Activated naive CD4-positive, alpha-beta T cell treated with anti-CD3 and anti-CD28 coated beads, Interleukin-2, amount 50 U/mL, for 16 hours (primary cell): ENCODE measurements around the gene PPP1R13B.

Experiments used
- DNase-seq: peaks from one replicate; pipeline ENCODE4 v3.0.0-alpha.2; 2020

Gene PPP1R13B

DNA sequence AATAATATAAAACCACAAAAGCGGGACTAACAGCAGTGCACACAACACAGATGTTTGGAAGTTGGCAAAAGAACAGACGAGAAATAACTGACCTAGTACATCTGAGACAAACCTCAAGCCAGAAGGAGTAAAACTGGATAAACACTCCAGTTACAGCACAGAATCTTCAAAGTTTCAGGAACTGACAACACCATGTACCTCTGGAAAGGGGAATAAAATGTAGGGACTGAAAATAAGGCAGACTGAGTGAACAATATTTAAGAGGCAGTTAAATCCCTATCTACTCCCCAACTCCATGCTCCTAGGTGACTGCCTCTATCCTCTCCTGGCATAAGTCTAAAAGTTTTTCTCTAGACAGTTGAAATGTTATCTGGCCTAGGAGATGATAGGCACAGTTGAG is 73.9 kb downstream of the PPP1R13B start:
- DNase-seq = no peak

GRCh38 chr14:103772078-103772712 is 75.2 kb downstream of the PPP1R13B start:
- no peak for DNase-seq

DNA sequence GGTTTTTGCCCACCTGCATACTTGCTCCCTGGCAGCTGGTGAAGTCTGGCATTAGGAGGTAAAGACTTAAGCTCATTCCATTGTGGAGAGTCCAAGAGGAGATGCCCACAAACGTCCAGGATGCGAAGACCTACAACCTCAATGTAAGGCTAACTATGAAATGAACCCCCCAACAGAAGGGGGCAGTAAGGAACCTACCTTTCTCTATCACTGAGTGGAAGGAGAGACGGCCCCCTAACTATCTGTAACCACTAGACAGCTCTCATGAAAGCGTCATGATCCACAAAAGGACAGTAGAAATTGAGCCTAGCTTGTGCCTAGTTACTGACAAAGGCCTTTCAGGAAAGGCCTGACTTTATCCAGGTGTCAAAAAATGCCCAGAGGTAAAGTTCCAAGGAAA is 76.5 kb downstream of the PPP1R13B start:
- DNase-seq = no peak

GRCh38 chr14:103770500-103770899 is 76.9 kb downstream of the PPP1R13B start:
- no peak for DNase-seq

- no peak for DNase-seq
Measured at GRCh38 chr14:103767336-103767894, 80.0 kb downstream of the PPP1R13B start.

- no peak for DNase-seq
Measured at GRCh38 chr14:103765526-103765925, 81.8 kb downstream of the PPP1R13B start.

GRCh38 chr14:103763730-103764488 is 83.5 kb downstream of the PPP1R13B start:
- no peak for DNase-seq

- DNase-seq = no peak
Measured at GRCh38 chr14:103762541-103762940, 84.8 kb downstream of the PPP1R13B start.

DNA sequence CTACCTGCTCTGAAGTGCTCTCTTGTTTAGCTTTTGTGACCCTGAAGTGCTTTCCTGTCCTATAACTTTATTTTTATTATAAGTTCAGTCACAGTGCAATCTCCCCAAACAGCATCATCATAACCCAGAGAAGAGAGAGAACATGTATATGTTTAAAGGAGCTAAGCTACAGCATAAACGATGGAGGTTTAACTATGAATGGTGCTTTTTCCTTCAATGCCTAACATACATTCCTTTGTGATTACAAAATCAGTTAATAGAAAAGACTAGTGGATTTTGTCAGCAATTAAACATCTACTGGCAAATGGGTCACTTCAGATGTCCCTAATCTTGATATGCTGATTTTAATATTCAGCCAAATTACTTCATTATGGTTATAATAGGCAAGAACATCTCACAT is 85.3 kb downstream of the PPP1R13B start:
- DNase-seq = no peak

- DNase-seq = no peak
Measured at GRCh38 chr14:103758059-103758776, 89.2 kb downstream of the PPP1R13B start.

GRCh38 chr14:103755060-103755459 is 92.3 kb downstream of the PPP1R13B start:
- no peak for DNase-seq

DNA sequence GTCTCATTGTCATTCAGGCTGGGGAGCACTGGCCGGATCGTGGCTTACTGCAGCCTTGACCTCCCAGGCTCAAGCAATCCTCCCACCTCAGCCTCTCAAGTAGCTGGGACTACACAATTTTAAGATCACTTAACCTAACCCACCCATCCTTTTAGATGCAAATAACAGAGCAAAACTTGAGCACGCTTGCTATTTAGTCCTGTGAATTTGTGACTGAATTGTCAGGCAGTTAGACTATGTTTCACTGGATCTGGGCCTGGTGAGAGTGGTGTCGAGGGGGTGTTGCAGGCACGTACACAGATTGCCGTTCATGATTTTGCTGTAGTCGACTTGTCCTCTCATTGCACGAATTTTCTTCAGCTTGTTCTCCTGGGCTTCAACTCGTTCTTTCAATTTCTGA is 93.6 kb downstream of the PPP1R13B start:
- no peak for DNase-seq

- DNase-seq = no peak
Measured at GRCh38 chr14:103749860-103750259, 97.5 kb downstream of the PPP1R13B start.

DNA sequence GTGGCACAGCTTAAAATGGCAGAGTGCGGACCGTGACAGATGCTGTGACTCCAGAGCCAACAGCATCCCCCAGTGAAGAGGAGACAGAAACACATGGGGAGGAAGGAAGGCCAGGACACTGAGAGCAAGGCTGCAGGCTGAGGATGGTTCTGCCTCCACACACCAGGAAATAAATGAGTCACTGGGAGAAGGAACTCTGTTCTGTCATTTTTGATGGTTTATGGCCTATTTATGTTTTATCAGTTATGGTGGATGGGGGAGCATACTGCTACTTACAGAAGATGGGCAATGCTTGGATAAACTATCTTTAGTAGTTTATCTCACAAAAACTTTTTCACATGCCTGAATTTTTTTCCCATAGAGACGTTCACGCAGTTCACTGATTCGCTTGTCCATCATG is 97.9 kb downstream of the PPP1R13B start:
- no peak for DNase-seq

GRCh38 chr14:103748534-103748857 is 98.9 kb downstream of the PPP1R13B start:
- DNase-seq = peak; percentile 52

DNA sequence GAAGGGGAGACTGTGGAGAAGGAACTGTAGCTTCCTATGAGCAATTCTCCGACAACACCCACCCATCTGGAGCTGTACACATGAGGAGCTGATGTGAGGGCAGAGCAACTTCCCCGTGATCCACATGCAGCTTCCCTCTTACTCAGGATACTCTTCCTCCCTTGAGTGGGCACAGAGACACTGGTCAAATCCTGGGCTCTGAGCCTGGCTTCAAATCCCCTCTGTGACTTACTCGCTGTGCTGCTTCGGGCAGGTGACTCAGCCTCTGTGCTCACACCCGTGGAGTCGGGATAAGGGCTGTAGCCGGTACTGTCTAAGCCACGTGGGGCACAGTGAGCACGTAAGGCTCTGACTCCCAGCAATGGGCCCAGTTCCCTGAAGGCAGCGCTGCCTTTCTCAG is 100.7 kb downstream of the PPP1R13B start:
- DNase-seq = no peak

DNA sequence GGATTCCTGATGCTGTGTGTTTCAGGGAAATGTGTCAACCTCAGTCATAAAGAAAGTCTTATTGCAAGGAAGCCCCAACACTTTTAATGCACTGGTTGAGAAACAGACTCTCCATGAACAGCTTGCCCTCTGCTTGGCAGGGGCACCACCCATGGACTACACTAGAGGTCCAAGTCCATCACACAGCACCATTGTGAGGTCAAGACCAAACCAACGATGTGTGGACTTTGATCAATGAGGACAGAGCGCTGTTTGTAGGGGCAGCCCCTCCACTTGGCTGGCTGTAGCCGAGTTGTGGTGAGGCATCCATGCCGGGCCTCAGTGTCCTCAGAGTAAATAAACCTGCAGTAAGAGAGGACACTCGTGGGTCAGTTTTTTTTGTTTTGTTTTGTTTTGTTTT is 102.0 kb downstream of the PPP1R13B start:
- DNase-seq = no peak

- no peak for DNase-seq
Measured at GRCh38 chr14:103744621-103745395, 102.6 kb downstream of the PPP1R13B start.

DNA sequence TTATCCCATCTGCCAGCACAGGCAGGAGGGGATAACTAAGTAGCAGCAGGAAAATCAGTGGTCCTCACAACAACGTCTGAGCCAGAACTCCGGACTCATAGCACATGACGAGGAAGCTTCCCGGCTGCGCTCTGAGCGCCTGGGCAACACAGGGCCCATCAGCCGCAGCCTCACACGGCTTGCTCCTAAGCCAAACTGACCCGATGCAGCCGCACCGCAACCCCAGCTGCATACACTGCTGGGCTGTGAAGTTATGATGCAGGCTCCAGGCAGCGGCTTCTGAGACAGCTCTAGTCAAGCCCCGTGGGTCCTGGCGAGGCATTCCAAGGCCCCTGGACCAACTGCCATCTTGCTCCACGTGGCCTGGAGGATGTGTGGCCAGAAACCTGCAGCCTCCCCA is 103.7 kb downstream of the PPP1R13B start:
- DNase-seq = no peak

DNA sequence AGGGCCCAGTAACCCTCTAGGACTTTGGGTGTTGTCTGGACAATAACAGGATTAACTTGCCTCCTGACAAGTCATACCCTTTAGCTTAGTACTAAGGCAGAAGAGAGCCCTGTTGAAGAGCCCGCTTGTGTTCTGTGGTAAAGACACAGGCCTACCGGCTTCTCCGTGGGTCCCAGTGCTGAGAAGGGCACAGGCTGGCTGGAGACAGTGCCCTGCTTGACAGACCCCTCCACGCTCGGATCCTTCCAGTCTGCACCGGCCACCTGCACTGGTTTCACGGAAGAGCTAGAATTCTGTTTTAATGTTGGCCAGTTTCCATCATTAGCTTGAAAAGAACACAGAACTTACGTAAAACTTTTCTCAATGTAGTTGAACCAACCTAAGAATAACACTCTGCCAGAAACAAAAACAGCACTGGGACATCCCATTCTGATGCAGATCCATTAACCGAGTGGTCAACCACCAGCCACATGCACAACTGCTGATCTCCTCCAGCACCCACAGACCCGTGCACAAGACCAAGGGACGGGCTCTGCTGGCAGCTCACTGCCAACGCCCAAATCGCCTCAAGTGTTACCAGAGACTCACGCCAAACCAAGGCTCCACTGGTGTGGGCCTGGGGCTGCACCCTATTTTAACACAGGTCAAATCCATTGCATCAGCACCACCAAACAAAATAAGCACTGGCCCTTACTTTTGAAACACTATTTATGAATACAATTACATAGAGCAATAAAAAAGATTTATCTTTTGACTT is 104.7 kb downstream of the PPP1R13B start:
- DNase-seq = no peak

DNA sequence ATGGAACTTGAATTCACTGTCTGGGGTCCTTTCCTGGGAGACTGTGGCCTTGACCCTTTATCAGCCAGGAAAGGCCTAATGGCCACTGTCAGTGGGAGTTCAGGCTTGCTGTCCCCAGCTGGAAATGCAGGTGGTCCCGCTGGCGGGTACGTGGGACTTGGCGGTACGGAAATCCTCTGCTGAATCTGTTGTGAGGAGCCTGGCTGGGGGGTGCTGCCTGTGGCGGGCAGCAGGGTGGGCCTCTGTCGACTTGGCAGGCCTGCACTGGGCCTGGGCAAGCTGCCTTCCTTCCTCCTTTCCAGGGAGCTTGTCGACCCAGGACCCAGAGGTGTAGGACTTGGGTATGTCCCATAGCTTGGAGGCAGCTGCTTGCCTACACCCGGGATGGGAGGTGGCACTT is 105.5 kb downstream of the PPP1R13B start:
- no peak for DNase-seq

DNA sequence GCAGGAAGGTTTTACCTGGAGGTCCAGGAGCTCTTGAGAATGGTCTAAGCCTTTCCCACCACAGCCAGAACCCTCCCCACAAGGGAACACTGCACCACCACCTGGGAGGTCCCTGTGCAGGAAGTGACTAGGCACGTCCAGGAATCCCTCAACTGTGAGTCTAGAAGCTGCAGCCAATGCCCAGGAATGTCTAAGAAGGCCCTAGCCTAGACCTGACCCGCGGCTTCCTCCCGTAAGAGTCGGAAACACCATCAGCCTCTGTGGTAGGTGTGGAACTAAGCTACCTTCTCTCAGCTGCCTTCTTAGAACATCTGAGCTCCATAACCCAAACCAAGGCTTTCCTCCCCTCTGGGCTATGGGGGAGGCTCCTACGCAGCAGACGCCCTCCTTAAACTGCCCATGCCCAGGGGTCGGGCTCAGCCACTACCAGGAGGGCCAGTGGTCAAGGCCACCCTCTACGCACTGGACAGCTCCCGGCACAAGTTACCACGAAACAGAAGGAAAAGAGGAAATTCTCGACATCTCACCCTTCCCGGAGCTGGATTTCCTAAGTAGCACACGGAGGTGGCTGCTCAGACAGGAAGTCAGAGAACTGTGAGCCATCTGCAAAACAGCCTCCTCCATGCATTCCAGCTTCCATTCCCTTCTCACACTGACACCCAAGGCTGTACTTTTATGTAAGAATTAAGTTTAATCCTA is 106.2 kb downstream of the PPP1R13B start:
- no peak for DNase-seq
